Glomerular visceral epithelial cell (primary cell): ENCODE measurements around the gene C22orf15.

Experiments
- DNase-seq: peaks from one replicate; pipeline ENCODE4 v3.0.0-alpha.2; 2016; ENCODE audit errors: extremely low spot score

Gene C22orf15

GRCh38 chr22:23750714-23751440 is 11.9 kb upstream of the C22orf15 start, which contains the start of gene ZNF70:
TSS of gene ZNF70 (minus strand) at chr22:23751112. CDS start at chr22:23745140, 5,972 bp downstream.
- peak; percentile 81 for DNase-seq

GRCh38 chr22:23751441-23751996 is 11.3 kb upstream of the C22orf15 start:
- peak; percentile 11 for DNase-seq

- no peak for DNase-seq
Measured at GRCh38 chr22:23752090-23752691, 10.6 kb upstream of the C22orf15 start.

GRCh38 chr22:23752750-23753149 is 10.0 kb upstream of the C22orf15 start:
- no peak for DNase-seq

- DNase-seq = no peak
Measured at GRCh38 chr22:23753385-23753784, 9.4 kb upstream of the C22orf15 start.

- no peak for DNase-seq
Measured at GRCh38 chr22:23754220-23754919, 8.4 kb upstream of the C22orf15 start, which contains the start of gene VPREB3. TSS of gene VPREB3 (minus strand) at chr22:23754425. CDS start at chr22:23754363, 62 bp downstream.

- no peak for DNase-seq
Measured at GRCh38 chr22:23754980-23755636, 7.7 kb upstream of the C22orf15 start.

GRCh38 chr22:23755711-23756110 is 7.1 kb upstream of the C22orf15 start:
- DNase-seq = no peak

- no peak for DNase-seq
Measured at GRCh38 chr22:23756891-23757290, 5.9 kb upstream of the C22orf15 start.

GRCh38 chr22:23759566-23759965 is 3.2 kb upstream of the C22orf15 start:
- DNase-seq = no peak

- no peak for DNase-seq
Measured at GRCh38 chr22:23760056-23760455, 2.7 kb upstream of the C22orf15 start.

- DNase-seq = no peak
Measured at GRCh38 chr22:23763579-23763945, 772 bp downstream of the C22orf15 start.

- DNase-seq = no peak
Measured at GRCh38 chr22:23763954-23764353, 1.2 kb downstream of the C22orf15 start.

- no peak for DNase-seq
Measured at GRCh38 chr22:23764899-23765881, 2.4 kb downstream of the C22orf15 start.

GRCh38 chr22:23767303-23767672 is 4.5 kb downstream of the C22orf15 start:
- DNase-seq = no peak

- DNase-seq = peak; percentile 54
Measured at GRCh38 chr22:23767673-23768548, 5.1 kb downstream of the C22orf15 start, which contains the start of gene CHCHD10. TSS of gene CHCHD10 (minus strand) at chr22:23767972. CDS start at chr22:23767874, 98 bp downstream.

- no peak for DNase-seq
Measured at GRCh38 chr22:23769321-23769965, 6.7 kb downstream of the C22orf15 start.

GRCh38 chr22:23772315-23772648 is 9.5 kb downstream of the C22orf15 start:
- DNase-seq = no peak
